Lower leg skin (tissue), 4 donors: ENCODE data around the gene TRAF3IP1. TPM values are rescaled to one million over a fixed set of nuclear protein-coding genes. Genes with fewer than 3 reads are reported as not detected.

Experiments used
- DNase-seq, 2 donors: peaks; one replicate each; pipeline ENCODE4 v3.0.0-alpha.2; 2019; ENCODE audit warnings: low spot score in 2 of 2
- H3K4me3 ChIP-seq: fragments of 200-600 bp; sonication (generic); 2 replicates; pipeline ENCODE4 v1.5.1; 2017; ENCODE audit warnings: mild to moderate bottlenecking, low read depth; ENCODE audit not compliant: poor library complexity, severe bottlenecking
- POLR2A ChIP-seq, 2 donors: fragments of 450-650 bp; IDR thresholded peaks; one replicate each; pipeline ENCODE4 v1.6.1; 2016 to 2017; ENCODE audit warnings: antibody characterized with exemption in 2 of 2, mild to moderate bottlenecking in 1 of 2, moderate library complexity in 1 of 2
- WGBS, 2 donors: methylation state at CpG; one replicate each; pipeline ENCODE4 v1.1.5; 2018; 5-methylcytosine and 5-hydroxymethylcytosine counted together
- intact Hi-C: fragments of 100-400 bp; cut with DNase I; formaldehyde crosslinking; loops from one replicate; pipeline ENCODE4 v1.15.0; 2023; ENCODE audit warnings: low total_unique reads
- total RNA-seq, 4 donors: library from RNA; depleted of rRNA; stranded (reverse); fragments of >200 nt; gene quantifications; one replicate each; pipeline ENCODE4 v1.1.0, GENCODE V29; 2016
- TF ChIP-seq, protein P1 (sequence below), 3 donors: fragments of 450-650 bp; IDR thresholded peaks; one replicate each; pipeline ENCODE4 v1.5.1; 2016; ENCODE audit warnings: antibody characterized with exemption in 3 of 3, mild to moderate bottlenecking in 3 of 3, moderate library complexity in 2 of 3

TRAF3IP1 gene
- total RNA-seq, 4 donors from 2014 or later, result 4.3 to 8.7 (median 8.2) TPM

DNA sequence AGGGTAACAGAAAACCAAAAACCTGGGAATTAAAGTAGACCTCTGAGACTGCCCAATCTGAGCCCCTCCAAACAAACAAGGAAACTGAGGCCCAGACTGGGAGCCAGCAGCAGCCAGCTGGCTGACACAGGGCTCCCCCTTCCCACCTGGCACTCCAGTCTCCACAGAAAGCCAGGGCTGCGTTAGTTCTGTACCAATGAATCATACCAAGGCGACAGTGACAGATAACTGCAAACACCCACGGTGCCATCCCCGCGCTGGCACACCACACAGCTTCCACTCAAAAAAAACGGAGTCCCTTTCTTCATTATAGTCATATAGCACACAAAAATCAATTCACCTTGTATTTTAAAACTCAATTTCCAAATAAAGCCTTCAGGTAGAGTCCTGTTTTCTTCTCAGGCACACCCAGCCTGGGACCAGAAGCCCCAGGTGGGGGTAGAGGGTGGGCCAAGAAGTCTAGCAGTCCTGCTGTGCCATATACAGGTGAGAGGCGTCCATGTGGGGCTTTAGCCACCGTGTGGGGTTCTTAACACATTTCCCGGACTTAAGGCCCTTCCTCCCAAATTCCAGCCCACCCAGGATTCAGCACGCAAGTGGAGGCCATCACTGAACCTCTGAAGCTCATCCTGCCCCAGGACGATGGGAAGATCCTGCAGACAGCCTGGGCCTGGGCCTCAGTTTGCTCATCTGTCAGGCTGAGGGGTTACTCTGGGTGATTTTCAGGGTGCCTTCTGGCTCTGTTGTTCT is 33.2 kb upstream of the TRAF3IP1 start:
- H3K4me3 ChIP-seq, result no peak overlapping the region
- TF ChIP-seq, protein P1, sequence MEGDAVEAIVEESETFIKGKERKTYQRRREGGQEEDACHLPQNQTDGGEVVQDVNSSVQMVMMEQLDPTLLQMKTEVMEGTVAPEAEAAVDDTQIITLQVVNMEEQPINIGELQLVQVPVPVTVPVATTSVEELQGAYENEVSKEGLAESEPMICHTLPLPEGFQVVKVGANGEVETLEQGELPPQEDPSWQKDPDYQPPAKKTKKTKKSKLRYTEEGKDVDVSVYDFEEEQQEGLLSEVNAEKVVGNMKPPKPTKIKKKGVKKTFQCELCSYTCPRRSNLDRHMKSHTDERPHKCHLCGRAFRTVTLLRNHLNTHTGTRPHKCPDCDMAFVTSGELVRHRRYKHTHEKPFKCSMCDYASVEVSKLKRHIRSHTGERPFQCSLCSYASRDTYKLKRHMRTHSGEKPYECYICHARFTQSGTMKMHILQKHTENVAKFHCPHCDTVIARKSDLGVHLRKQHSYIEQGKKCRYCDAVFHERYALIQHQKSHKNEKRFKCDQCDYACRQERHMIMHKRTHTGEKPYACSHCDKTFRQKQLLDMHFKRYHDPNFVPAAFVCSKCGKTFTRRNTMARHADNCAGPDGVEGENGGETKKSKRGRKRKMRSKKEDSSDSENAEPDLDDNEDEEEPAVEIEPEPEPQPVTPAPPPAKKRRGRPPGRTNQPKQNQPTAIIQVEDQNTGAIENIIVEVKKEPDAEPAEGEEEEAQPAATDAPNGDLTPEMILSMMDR (IDR thresholded peaks at IDR 0.05), result no peak
- TF ChIP-seq POLR2A (IDR thresholded peaks at IDR 0.05), result no peak
- intact Hi-C loops, result no loop called here
- DNase-seq, result no peak
- 35 to 36% methylated on average over 11 of the region's 11 CpGs for WGBS, 2 donors

DNA sequence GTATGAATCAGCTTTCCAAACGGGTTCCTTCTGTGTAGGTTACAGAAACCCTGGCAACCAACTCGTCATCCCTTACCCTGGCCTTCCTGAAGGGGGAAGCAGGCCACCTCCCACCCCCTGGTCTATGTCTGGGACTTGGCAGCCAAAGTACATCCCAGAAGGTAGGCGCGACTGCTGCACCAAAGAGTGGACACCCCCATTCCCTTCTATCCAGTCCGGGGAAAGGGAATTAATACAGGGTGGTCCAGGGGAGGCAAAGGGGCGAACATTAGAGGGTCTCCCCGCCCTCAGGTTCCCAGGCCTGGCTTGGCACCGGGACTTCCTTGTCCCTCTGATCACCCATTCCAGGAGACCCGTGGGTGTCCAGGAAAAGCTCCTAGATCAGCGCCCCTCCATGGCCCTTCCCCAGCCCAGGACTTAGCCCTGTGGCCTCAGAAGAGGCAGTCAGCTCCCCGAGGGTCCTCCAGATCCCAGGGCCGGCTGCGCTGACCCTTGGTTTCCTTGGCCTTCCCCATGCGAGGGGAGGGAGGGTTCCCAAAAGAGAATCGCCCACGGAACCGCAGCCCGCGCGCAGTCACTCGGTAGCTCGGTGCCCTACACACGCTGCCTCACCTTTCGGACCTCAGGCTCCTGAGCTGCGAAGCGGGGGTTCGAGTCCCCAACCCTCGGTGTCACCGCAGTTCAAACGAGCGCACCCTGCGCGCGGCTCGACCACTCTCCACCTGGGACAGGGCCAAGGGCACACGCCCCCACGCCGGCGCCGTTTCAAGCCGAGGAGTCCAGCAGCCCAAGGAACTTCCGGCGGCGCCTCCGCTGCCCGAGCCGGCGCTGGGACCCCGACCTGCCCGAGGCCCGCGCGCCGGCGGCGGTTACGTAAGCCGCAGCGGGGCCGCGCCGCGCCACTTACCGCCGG is 32.3 kb upstream of the TRAF3IP1 start, which contains the start of gene PER2:
PER2 (minus strand) TSS at position 874 of the 913 bp plus-strand sequence. CDS start 10,674 bp downstream, outside the sequence.
- peak; percentile 71 to 92 for DNase-seq
- intact Hi-C loops, result no loop called here
- 2 to 3% methylated on average over 30 to 31 of the region's 65 CpGs for WGBS, 2 donors

GRCh38 chr2:238288650-238289573 is 31.4 kb upstream of the TRAF3IP1 start:
- intact Hi-C loops, result no loop called here
- TF ChIP-seq, protein P1 (IDR thresholded peaks at IDR 0.05), result peak in 1 of 3 donors; percentile 59
- TF ChIP-seq POLR2A (IDR thresholded peaks at IDR 0.05), result peak in 1 of 2 donors; percentile 44
- H3K4me3 ChIP-seq, result peak overlapping the region; percentile 62
- 0% methylated on average over 57 to 71 of the region's 108 CpGs for WGBS, 2 donors
- peak; percentile 99 to 100 for DNase-seq

More for the DNA sequence above, 32.3 kb upstream of the TRAF3IP1 start, which contains the start of gene PER2:
- TF ChIP-seq, protein P1 (IDR thresholded peaks at IDR 0.05), result no peak
- TF ChIP-seq POLR2A (IDR thresholded peaks at IDR 0.05), result no peak
- peak within 1 kb of the TSS; percentile 62 for H3K4me3 ChIP-seq

DNA sequence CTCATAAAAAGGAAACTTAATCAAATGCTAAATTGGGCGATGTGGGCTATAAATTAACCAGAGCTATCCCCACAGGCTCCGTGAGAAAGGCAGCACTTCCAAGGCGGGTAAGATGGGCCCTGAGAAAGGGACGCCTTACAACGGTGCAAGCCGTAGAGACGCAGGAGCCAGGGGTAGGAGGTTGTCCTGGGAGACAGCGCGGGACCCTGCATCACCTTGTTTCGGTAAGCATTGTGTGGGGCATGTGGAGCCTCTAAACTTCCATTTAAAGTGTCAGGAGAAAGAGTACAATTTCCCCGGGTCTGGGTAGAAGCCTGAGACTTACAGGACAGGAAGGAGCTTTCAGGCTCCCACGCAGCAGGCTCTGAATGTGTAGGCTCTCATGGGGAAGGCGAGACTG is 30.7 kb upstream of the TRAF3IP1 start:
- TF ChIP-seq POLR2A (IDR thresholded peaks at IDR 0.05), result no peak
- TF ChIP-seq, protein P1 (IDR thresholded peaks at IDR 0.05), result no peak
- intact Hi-C loops, result no loop called here
- no peak for DNase-seq
- H3K4me3 ChIP-seq, result no peak overlapping the region
- WGBS, 2 donors, result 33 to 35% methylated on average over 13 of the region's 13 CpGs

DNA sequence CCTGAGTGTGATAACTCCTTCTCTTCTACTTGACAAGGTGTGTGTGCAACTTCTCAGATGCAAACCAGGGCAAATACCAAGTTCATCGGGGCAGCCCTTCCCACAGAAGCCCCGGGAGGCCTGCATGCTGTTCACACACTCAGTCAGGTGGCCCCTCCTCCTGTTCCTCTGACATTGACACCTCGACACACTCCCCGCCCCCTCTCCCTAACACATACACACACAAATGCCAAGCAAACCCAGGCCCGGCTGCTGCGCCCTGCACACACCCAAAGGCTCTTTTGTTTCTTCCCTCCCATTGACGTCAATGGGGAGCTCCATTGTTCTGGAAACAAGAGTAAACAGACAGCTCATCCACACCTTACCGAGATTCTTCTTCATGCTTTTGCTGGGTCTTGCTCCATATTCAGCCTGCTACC is 30.2 kb upstream of the TRAF3IP1 start:
- WGBS, 2 donors, result 39 to 49% methylated on average over 8 of the region's 8 CpGs
- intact Hi-C loops, result no loop called here
- peak; percentile 81 to 93 for DNase-seq
- H3K4me3 ChIP-seq, result no peak overlapping the region
- TF ChIP-seq POLR2A (IDR thresholded peaks at IDR 0.05), result no peak
- TF ChIP-seq, protein P1 (IDR thresholded peaks at IDR 0.05), result no peak
